ENCODE measurements around the gene ATP6V0B.
A peak's percentile ranks its signal among the peaks of the same experiment; 100 is the strongest.

ATP6V0B gene

GRCh38 chr1:43963890-43964289 is 10.9 kb upstream of the ATP6V0B start:
- no peak overlapping the region for H3K27ac ChIP-seq
- TF ChIP-seq CTCF (IDR thresholded peaks at IDR 0.05) (no peak), ZFX (IDR thresholded peaks at IDR 0.05; ENCODE audit: borderline replicate concordance) (no peak)

- TF ChIP-seq ZFX (IDR thresholded peaks at IDR 0.05; ENCODE audit: borderline replicate concordance): no peak
- no peak for TF ChIP-seq CTCF (IDR thresholded peaks at IDR 0.05)
- H3K27ac ChIP-seq: no peak overlapping the region
These were observed 9.4 kb upstream of the ATP6V0B start for GRCh38 chr1:43965316-43965715.

- H3K27ac ChIP-seq: no peak overlapping the region
- TF ChIP-seq ZFX (IDR thresholded peaks at IDR 0.05; ENCODE audit: borderline replicate concordance): no peak
- no peak for TF ChIP-seq CTCF (IDR thresholded peaks at IDR 0.05)
These were observed 6.3 kb upstream of the ATP6V0B start for GRCh38 chr1:43968348-43968948.

GRCh38 chr1:43969416-43969745 is 5.4 kb upstream of the ATP6V0B start:
- H3K27ac ChIP-seq: peak overlapping the region; percentile 30; the same call in 1 of the 2 replicates
- no peak for TF ChIP-seq CTCF (IDR thresholded peaks at IDR 0.05)
- TF ChIP-seq ZFX (IDR thresholded peaks at IDR 0.05; ENCODE audit: borderline replicate concordance): no peak

- 0 out of 2 replicates have a peak, but pooled peaks have one; percentile 10 for TF ChIP-seq CTCF (IDR thresholded peaks at IDR 0.05)
- TF ChIP-seq ZFX (IDR thresholded peaks at IDR 0.05; ENCODE audit: borderline replicate concordance): no peak
- peak within 1 kb of the TSS; percentile 30; the same call in 1 of the 2 replicates for H3K27ac ChIP-seq
These were observed 4.9 kb upstream of the ATP6V0B start, which contains the start of gene DPH2 for GRCh38 chr1:43969746-43970466. DPH2 (plus strand) TSS chr1:43970010; CDS start chr1:43970176, 166 bp downstream.

GRCh38 chr1:43970502-43970901 is 4.3 kb upstream of the ATP6V0B start:
- peak overlapping the region; percentile 30; the same call in 1 of the 2 replicates for H3K27ac ChIP-seq
- TF ChIP-seq CTCF (IDR thresholded peaks at IDR 0.05): no peak
- no peak for TF ChIP-seq ZFX (IDR thresholded peaks at IDR 0.05; ENCODE audit: borderline replicate concordance)

GRCh38 chr1:43970911-43971310 is 3.8 kb upstream of the ATP6V0B start:
- no peak overlapping the region for H3K27ac ChIP-seq
- TF ChIP-seq CTCF (IDR thresholded peaks at IDR 0.05) (no peak), ZFX (IDR thresholded peaks at IDR 0.05; ENCODE audit: borderline replicate concordance) (no peak)

Data from 22Rv1 (cell line).